ENCODE results near the gene BSN.

The BSN gene

DNA sequence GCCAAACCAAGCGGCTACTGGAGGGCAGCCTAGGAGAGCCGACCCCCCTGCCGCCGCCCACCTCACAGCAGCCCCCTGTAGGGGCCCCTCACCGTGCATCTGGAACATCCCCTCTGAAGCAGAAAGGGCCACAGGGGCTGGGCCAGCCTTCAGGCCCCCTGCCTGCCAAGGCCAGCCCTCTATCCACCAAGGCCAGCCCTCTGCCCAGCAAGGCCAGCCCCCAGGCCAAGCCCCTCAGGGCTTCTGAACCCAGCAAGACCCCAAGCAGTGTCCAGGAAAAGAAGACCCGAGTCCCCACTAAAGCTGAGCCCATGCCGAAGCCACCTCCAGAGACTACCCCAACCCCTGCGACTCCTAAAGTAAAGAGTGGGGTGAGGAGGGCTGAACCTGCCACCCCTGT, 96.4 kb downstream of the BSN start:
- Histone ChIP-seq H3K9me3 (ENCODE audit: control insufficient read depth, low read length) (no peaks in the 10 kb centered on the region), H3K27ac (ENCODE audit: insufficient read depth, low read depth, low read length, poor library complexity, severe bottlenecking) (no peak overlapping the region)
- 82 to 85% methylated on average over 8 of the region's 8 CpGs for WGBS, 2 experiments

DNA sequence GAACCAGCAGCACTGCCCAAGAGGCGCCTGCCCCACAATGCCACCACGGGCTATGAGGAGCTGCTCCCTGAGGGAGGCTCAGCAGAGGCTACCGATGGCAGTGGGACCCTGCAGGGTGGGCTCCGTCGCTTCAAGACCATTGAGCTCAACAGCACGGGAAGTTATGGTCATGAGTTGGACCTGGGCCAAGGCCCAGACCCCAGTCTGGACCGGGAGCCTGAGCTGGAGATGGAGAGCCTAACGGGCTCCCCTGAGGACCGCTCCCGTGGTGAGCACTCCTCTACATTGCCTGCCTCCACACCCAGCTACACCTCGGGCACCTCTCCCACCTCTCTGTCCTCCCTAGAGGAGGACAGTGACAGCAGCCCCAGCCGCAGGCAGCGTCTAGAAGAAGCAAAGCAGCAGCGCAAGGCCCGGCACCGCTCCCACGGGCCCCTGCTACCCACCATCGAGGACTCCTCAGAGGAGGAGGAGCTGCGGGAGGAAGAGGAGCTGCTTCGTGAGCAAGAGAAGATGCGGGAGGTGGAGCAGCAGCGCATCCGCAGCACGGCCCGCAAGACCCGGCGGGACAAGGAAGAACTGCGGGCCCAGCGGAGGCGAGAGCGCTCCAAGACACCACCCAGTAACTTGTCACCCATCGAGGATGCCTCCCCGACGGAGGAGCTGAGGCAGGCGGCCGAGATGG, 98.1 kb downstream of the BSN start:
- 91 to 93% methylated on average over 36 of the region's 36 CpGs for WGBS, 2 experiments
- Histone ChIP-seq H3K4me3 (ENCODE audit: insufficient read depth, low read depth, low read length) (no peak overlapping the region), H3K36me3 (ENCODE audit: control insufficient read depth, insufficient read depth, low read length) (no peaks in the 10 kb centered on the region)

More for the DNA sequence above, 96.4 kb downstream of the BSN start:
- H3K4me1 ChIP-seq (ENCODE audit: control insufficient read depth, insufficient read depth, low read length), result no peaks in the 10 kb centered on the region
- no peaks in the 10 kb centered on the region for H3K36me3 ChIP-seq (ENCODE audit: control insufficient read depth, insufficient read depth, low read length)
- no peaks in the 10 kb centered on the region for H3K27me3 ChIP-seq (ENCODE audit: control insufficient read depth, insufficient read depth, low read length, poor library complexity, severe bottlenecking)
- H3K4me3 ChIP-seq (ENCODE audit: insufficient read depth, low read depth, low read length), result no peak overlapping the region

DNA sequence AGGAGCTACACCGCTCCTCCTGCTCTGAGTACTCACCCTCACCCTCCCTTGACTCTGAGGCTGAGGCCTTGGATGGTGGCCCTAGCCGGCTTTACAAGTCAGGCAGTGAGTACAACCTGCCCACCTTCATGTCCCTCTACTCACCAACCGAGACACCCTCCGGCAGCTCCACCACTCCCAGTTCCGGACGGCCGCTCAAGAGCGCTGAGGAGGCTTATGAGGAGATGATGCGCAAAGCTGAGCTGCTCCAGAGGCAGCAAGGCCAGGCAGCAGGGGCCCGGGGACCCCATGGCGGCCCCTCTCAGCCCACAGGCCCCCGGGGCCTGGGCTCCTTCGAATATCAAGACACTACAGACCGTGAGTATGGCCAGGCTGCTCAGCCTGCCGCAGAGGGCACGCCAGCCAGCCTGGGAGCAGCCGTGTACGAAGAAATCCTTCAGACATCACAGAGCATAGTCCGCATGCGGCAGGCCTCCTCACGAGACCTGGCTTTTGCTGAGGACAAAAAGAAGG, 98.7 kb downstream of the BSN start:
- H3K9me3 ChIP-seq (ENCODE audit: control insufficient read depth, low read length), result no peaks in the 10 kb centered on the region
- no peaks in the 10 kb centered on the region for H3K27me3 ChIP-seq (ENCODE audit: control insufficient read depth, insufficient read depth, low read length, poor library complexity, severe bottlenecking)
- WGBS, 2 experiments, result 94 to 95% methylated on average over 21 of the region's 21 CpGs
- no peaks in the 10 kb centered on the region for H3K36me3 ChIP-seq (ENCODE audit: control insufficient read depth, insufficient read depth, low read length)
- H3K4me3 ChIP-seq (ENCODE audit: insufficient read depth, low read depth, low read length), result no peak overlapping the region
- no peaks in the 10 kb centered on the region for H3K4me1 ChIP-seq (ENCODE audit: control insufficient read depth, insufficient read depth, low read length)
- H3K27ac ChIP-seq (ENCODE audit: insufficient read depth, low read depth, low read length, poor library complexity, severe bottlenecking), result no peak overlapping the region

More for the DNA sequence above, 98.1 kb downstream of the BSN start:
- H3K27ac ChIP-seq (ENCODE audit: insufficient read depth, low read depth, low read length, poor library complexity, severe bottlenecking), result no peak overlapping the region
- H3K9me3 ChIP-seq (ENCODE audit: control insufficient read depth, low read length), result no peaks in the 10 kb centered on the region
- no peaks in the 10 kb centered on the region for H3K4me1 ChIP-seq (ENCODE audit: control insufficient read depth, insufficient read depth, low read length)
- H3K27me3 ChIP-seq (ENCODE audit: control insufficient read depth, insufficient read depth, low read length, poor library complexity, severe bottlenecking), result no peaks in the 10 kb centered on the region

DNA sequence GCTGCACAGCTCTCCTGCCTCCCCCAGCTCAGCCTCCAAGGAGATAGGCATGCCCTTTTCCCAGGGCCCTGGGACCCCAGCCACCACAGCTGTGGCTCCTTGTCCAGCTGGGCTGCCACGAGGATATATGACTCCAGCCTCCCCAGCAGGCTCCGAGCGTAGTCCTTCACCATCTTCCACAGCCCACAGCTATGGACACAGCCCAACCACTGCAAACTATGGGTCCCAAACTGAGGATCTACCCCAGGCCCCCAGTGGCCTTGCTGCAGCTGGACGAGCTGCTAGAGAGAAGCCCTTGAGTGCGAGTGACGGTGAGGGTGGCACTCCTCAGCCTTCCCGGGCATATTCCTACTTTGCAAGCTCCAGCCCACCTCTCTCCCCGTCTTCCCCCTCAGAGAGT, 99.3 kb downstream of the BSN start:
- H3K4me3 ChIP-seq (ENCODE audit: insufficient read depth, low read depth, low read length), result no peak overlapping the region
- no peaks in the 10 kb centered on the region for H3K4me1 ChIP-seq (ENCODE audit: control insufficient read depth, insufficient read depth, low read length)
- H3K36me3 ChIP-seq (ENCODE audit: control insufficient read depth, insufficient read depth, low read length), result no peaks in the 10 kb centered on the region
- 92 to 93% methylated on average over 8 of the region's 8 CpGs for WGBS, 2 experiments
- no peaks in the 10 kb centered on the region for H3K9me3 ChIP-seq (ENCODE audit: control insufficient read depth, low read length)
- no peak overlapping the region for H3K27ac ChIP-seq (ENCODE audit: insufficient read depth, low read depth, low read length, poor library complexity, severe bottlenecking)
- H3K27me3 ChIP-seq (ENCODE audit: control insufficient read depth, insufficient read depth, low read length, poor library complexity, severe bottlenecking), result no peaks in the 10 kb centered on the region

DNA sequence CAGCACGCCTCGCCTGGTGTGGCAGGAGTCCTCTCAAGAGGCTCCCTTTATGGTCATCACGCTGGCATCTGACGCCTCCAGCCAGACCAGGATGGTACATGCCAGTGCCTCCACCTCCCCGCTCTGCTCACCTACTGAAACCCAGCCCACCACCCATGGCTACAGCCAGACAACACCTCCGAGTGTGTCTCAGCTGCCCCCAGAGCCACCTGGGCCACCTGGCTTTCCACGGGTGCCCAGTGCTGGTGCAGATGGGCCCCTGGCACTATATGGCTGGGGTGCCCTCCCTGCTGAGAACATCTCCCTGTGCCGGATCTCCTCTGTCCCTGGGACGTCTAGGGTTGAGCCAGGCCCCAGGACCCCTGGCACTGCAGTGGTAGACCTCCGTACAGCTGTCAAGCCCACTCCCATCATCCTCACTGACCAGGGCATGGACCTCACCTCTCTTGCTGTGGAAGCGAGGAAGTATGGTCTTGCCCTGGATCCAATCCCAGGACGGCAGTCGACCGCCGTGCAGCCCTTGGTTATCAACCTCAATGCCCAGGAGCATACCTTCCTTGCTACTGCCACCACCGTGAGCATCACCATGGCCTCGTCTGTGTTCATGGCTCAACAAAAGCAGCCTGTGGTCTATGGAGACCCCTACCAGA, 100.0 kb downstream of the BSN start:
- Histone ChIP-seq H3K4me3 (ENCODE audit: insufficient read depth, low read depth, low read length) (no peak overlapping the region), H3K27me3 (ENCODE audit: control insufficient read depth, insufficient read depth, low read length, poor library complexity, severe bottlenecking) (no peaks in the 10 kb centered on the region), H3K27ac (ENCODE audit: insufficient read depth, low read depth, low read length, poor library complexity, severe bottlenecking) (no peak overlapping the region), H3K4me1 (ENCODE audit: control insufficient read depth, insufficient read depth, low read length) (no peaks in the 10 kb centered on the region), H3K36me3 (ENCODE audit: control insufficient read depth, insufficient read depth, low read length) (no peaks in the 10 kb centered on the region), H3K9me3 (ENCODE audit: control insufficient read depth, low read length) (no peaks in the 10 kb centered on the region)
- 94 to 96% methylated on average over 17 of the region's 17 CpGs for WGBS, 2 experiments

DNA sequence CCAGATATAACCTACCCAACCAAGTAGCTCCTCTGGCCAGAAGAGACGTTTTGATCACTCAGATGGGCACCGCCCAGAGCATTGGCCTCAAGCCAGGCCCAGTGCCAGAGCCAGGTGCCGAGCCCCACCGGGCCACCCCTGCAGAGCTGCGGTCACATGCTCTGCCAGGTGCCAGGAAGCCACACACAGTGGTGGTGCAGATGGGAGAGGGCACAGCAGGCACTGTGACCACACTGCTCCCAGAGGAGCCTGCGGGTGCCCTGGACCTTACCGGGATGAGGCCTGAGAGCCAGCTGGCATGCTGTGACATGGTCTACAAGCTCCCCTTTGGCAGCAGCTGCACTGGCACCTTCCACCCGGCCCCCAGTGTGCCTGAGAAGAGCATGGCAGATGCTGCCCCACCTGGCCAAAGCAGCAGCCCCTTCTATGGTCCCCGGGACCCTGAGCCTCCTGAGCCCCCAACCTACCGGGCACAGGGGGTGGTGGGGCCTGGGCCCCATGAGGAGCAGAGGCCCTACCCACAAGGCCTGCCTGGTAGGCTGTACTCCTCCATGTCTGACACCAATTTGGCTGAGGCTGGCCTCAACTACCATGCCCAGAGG, 100.8 kb downstream of the BSN start:
- no peak overlapping the region for H3K27ac ChIP-seq (ENCODE audit: insufficient read depth, low read depth, low read length, poor library complexity, severe bottlenecking)
- no peaks in the 10 kb centered on the region for H3K9me3 ChIP-seq (ENCODE audit: control insufficient read depth, low read length)
- no peaks in the 10 kb centered on the region for H3K27me3 ChIP-seq (ENCODE audit: control insufficient read depth, insufficient read depth, low read length, poor library complexity, severe bottlenecking)
- H3K4me1 ChIP-seq (ENCODE audit: control insufficient read depth, insufficient read depth, low read length), result no peaks in the 10 kb centered on the region
- 94 to 95% methylated on average over 10 of the region's 10 CpGs for WGBS, 2 experiments
- H3K4me3 ChIP-seq (ENCODE audit: insufficient read depth, low read depth, low read length), result no peak overlapping the region
- H3K36me3 ChIP-seq (ENCODE audit: control insufficient read depth, insufficient read depth, low read length), result no peaks in the 10 kb centered on the region

DNA sequence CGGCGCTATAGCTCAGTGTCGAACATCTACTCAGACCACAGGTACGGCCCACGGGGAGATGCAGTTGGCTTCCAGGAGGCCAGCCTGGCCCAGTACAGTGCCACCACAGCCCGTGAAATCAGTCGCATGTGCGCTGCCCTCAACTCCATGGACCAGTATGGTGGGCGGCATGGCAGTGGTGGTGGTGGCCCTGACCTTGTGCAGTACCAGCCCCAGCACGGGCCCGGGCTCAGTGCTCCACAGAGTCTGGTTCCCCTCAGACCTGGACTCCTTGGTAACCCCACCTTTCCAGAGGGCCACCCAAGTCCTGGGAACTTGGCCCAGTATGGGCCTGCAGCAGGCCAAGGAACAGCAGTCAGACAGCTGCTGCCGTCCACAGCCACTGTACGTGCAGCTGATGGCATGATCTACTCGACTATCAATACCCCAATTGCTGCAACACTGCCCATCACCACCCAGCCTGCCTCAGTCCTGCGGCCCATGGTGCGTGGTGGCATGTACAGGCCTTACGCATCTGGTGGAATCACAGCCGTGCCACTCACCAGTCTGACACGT, 101.5 kb downstream of the BSN start:
- no peak overlapping the region for H3K4me3 ChIP-seq (ENCODE audit: insufficient read depth, low read depth, low read length)
- H3K4me1 ChIP-seq (ENCODE audit: control insufficient read depth, insufficient read depth, low read length), result no peaks in the 10 kb centered on the region
- no peak overlapping the region for H3K27ac ChIP-seq (ENCODE audit: insufficient read depth, low read depth, low read length, poor library complexity, severe bottlenecking)
- H3K27me3 ChIP-seq (ENCODE audit: control insufficient read depth, insufficient read depth, low read length, poor library complexity, severe bottlenecking), result no peaks in the 10 kb centered on the region
- no peaks in the 10 kb centered on the region for H3K9me3 ChIP-seq (ENCODE audit: control insufficient read depth, low read length)
- 94 to 96% methylated on average over 19 of the region's 19 CpGs for WGBS, 2 experiments
- no peaks in the 10 kb centered on the region for H3K36me3 ChIP-seq (ENCODE audit: control insufficient read depth, insufficient read depth, low read length)

DNA sequence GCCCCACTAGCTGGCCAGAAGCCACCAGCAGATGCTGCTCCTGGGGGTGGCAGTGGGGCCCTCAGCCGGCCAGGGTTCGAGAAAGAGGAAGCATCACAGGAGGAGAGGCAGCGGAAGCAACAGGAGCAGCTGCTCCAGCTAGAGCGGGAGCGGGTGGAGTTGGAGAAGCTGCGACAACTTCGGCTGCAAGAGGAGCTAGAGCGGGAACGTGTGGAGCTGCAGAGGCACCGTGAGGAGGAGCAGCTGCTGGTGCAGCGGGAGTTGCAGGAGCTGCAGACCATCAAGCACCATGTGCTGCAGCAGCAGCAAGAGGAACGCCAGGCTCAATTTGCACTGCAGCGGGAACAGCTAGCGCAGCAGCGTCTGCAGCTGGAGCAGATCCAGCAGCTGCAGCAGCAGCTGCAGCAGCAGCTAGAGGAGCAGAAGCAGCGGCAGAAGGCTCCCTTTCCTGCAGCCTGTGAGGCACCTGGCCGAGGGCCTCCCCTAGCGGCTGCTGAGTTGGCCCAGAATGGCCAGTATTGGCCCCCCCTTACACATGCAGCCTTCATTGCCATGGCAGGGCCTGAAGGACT, 102.3 kb downstream of the BSN start:
- Histone ChIP-seq H3K4me3 (ENCODE audit: insufficient read depth, low read depth, low read length) (no peak overlapping the region), H3K36me3 (ENCODE audit: control insufficient read depth, insufficient read depth, low read length) (no peaks in the 10 kb centered on the region), H3K27me3 (ENCODE audit: control insufficient read depth, insufficient read depth, low read length, poor library complexity, severe bottlenecking) (no peaks in the 10 kb centered on the region), H3K27ac (ENCODE audit: insufficient read depth, low read depth, low read length, poor library complexity, severe bottlenecking) (no peak overlapping the region), H3K9me3 (ENCODE audit: control insufficient read depth, low read length) (no peaks in the 10 kb centered on the region), H3K4me1 (ENCODE audit: control insufficient read depth, insufficient read depth, low read length) (no peaks in the 10 kb centered on the region)
- WGBS, 2 experiments, result 89 to 91% methylated on average over 18 of the region's 18 CpGs

DNA sequence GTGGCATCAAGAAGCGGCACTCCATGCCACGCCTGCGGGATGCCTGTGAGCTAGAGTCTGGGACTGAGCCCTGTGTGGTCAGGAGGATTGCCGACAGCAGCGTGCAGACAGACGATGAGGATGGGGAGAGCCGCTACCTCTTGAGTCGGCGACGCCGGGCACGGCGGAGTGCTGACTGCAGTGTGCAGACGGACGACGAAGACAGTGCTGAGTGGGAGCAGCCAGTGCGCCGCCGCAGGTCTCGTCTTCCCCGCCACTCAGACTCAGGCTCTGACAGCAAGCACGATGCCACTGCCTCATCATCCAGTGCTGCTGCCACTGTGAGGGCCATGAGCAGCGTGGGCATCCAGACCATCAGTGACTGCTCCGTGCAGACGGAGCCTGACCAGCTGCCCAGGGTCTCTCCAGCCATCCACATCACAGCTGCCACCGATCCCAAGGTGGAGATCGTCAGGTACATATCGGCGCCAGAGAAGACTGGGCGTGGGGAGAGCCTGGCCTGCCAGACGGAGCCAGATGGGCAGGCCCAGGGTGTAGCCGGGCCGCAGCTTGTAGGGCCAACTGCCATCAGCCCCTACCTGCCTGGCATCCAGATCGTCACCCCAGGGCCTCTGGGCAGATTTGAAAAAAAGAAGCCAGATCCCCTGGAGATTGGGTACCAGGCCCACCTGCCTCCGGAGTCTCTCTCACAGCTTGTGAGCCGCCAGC, 103.1 kb downstream of the BSN start:
- no peak overlapping the region for H3K27ac ChIP-seq (ENCODE audit: insufficient read depth, low read depth, low read length, poor library complexity, severe bottlenecking)
- H3K36me3 ChIP-seq (ENCODE audit: control insufficient read depth, insufficient read depth, low read length), result no peaks in the 10 kb centered on the region
- no peaks in the 10 kb centered on the region for H3K27me3 ChIP-seq (ENCODE audit: control insufficient read depth, insufficient read depth, low read length, poor library complexity, severe bottlenecking)
- WGBS, 2 experiments, result 93 to 96% methylated on average over 36 of the region's 36 CpGs
- no peaks in the 10 kb centered on the region for H3K4me1 ChIP-seq (ENCODE audit: control insufficient read depth, insufficient read depth, low read length)
- no peaks in the 10 kb centered on the region for H3K9me3 ChIP-seq (ENCODE audit: control insufficient read depth, low read length)
- H3K4me3 ChIP-seq (ENCODE audit: insufficient read depth, low read depth, low read length), result no peak overlapping the region

Measured in ectodermal cell (in vitro differentiated cells).